Ureter (tissue), 1 donor: Measurements from ENCODE around the gene VCP. TPM values are rescaled to one million over a fixed set of nuclear protein-coding genes. Genes with fewer than 3 reads are reported as not detected.

Source experiments
- DNase-seq: peaks from one replicate; pipeline ENCODE4 v3.0.0-alpha.2; 2020; ENCODE audit warnings: low spot score
- total RNA-seq: library from RNA; stranded (reverse); gene quantifications from one replicate; pipeline ENCODE4 v1.2.4, GENCODE V29; 2023
- donor health status: DM: yes; HTN: yes; CAD: no.

Gene VCP
- total RNA-seq, 1 donor from 2014 or later: 217 TPM

- DNase-seq: no peak
Measured at GRCh38 chr9:35103660-35104191, 31.3 kb upstream of the VCP start.

DNA sequence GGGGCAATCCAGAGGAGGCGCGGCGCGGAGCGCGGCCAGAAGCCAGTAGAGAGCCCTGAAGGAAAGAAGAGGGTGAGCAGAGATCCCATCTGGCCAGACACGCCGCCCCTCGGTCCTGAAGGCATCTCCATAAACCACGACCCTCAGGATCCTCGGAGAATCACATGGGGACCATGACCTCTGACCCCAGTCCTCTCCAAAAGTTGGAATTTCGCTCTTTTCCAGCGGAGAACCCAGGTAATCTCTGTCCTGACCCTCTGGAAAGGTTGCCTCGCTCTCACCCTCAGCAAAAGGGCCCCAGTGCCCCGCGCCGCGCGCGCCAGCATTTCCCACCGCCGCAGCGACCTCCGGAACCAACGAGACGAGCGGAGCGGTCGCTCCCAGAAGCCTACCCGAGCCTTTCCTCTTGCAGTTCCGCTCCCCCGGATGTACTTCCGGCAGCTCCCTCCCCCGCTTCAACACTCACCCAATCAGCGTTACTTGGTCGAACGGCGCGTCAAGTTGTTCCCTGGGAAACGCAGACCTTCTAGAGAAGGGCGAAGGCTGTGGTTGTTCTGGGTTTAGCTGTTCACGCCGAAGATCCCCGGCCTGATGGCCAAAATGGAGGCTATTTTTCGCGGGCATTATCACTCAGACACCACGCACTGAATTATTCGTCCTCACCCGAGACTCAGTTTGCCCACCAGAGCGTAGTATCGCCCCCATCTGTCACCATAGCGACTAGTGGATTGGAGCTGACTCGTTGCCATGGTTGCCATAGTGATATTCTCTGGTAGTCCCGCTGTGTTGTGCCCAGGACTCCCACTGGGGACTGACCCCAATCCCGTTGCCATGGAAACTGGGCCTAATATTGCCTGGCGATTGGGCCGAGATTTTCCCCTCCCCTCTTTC lies 30.6 kb upstream of the VCP start, which contains the start of gene STOML2:
TSS of gene STOML2 (minus strand) at position 363 of the 891 bp plus-strand sequence. CDS start at position 326, 37 bp downstream.
- peak; percentile 95 for DNase-seq

GRCh38 chr9:35102465-35102768 lies 30.0 kb upstream of the VCP start:
- no peak for DNase-seq

GRCh38 chr9:35097573-35097972 lies 25.1 kb upstream of the VCP start:
- no peak for DNase-seq

GRCh38 chr9:35096035-35096849 lies 23.8 kb upstream of the VCP start, which contains the start of gene PIGO:
TSS of gene PIGO (minus strand) at chr9:35096591. CDS start at chr9:35095565, 1,026 bp downstream.
- DNase-seq: peak; percentile 90

DNA sequence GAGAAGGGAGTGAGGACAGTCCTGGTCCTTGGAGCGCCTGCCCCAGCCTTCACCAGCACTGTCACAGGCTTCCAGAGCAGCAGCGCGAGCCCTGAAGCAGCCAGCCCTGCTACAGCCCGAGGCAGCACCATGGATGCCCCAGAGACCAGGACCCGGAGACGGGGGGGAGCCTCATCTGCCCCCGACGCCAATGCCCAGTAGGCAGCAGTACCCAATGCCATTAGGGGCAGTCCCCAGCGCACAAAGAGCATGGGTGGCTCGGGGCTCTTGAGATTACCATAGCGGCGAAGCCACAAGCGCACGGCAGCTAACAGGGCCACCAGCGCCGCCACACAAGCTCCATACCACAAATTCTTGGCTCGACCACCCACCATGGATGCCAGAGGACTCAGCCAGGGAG lies 19.1 kb upstream of the VCP start:
- no peak for DNase-seq

GRCh38 chr9:35089434-35089833 lies 17.0 kb upstream of the VCP start:
- DNase-seq: no peak

GRCh38 chr9:35085078-35085477 lies 12.7 kb upstream of the VCP start:
- no peak for DNase-seq

DNA sequence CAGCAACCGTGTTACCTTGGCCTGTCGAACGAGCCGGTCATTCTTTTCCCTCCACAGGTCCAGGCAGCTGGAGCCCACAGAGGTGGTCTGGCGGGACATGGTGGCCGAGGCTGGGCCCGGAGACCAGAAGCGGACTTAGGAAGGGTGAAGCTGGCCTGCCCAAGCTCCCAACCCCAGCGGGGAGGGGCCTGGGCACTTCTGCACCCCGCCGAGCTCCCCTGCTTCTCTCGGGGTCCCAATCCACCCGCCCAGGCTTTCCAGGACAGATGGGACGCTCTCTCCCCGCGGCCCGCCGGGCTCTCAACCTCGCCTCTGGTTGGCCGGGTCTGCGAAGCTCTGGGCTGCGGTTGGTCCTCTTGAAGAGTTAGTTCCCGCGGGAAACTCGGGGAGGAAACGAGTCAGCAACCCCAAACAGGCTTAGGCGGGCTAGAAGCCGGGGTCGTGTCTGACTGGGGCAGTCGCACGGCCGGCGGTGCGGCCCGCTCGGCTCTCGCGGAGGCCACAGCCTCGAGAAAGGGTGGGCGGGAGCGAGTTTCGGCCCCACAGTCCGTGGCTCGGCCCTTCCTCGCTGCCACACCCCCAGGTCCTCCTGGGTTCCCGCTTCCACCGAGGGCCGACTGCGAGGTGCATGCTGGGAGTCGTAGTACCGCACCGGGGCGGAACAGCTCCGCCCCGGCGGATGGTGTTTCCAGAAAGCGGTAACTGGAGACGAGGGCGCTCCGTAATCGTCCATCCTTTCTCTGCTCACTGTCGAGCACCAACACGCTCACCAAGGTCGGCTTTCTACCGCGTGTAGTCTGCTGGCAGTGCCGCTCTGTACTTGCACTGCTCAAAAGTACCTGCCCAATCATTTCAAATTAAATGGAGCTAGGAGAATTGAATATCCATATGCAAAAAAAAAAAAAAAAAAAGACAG lies 7.3 kb upstream of the VCP start, which contains the start of gene FANCG:
TSS of gene FANCG (minus strand) at position 517 of the 916 bp plus-strand sequence. CDS start at position 99, 418 bp downstream.
- DNase-seq: peak; percentile 90

DNA sequence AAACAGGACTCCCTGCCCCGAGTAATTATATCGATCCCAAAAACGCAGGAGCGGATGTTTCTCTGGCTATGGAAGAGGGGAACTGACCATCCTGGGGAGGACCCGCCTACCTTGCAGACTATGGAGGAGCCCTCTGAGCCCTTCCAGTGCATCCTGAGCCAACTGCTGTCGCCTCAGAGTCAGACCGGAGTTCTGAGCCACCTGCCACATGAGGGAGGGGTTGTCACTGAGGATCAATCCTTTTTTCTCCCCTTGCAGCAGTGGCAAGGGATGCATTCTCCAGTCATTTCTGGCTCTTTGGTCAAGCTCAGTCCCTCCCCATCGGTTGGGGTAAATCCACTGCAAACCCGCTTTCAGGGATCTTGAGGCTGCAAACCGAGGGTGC lies 6.6 kb upstream of the VCP start:
- no peak for DNase-seq

- no peak for DNase-seq
Measured at GRCh38 chr9:35078066-35078465, 5.6 kb upstream of the VCP start.

- DNase-seq: no peak
Measured at GRCh38 chr9:35076848-35077247, 4.4 kb upstream of the VCP start.

DNA sequence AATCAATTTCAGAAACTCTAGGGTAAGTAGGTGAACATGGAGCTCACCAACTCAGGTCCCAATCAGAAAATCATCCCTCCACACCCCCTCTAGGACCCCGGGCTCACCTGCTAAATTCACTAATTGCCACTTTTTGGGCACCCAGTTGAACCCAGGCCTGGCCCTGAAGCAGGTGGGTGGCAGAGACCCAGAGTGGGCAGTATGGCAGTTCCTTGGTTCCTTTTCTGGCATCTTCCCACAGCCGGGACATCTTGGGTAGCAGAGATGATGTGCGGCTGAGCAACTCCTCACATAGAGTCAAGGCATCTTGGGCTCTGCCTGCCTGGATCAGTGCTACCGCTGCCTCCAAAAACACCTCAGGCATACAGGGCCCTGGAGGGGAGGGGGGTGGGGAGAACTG lies 2.9 kb upstream of the VCP start:
- no peak for DNase-seq

GRCh38 chr9:35074791-35075190 lies 2.4 kb upstream of the VCP start:
- DNase-seq: no peak

DNA sequence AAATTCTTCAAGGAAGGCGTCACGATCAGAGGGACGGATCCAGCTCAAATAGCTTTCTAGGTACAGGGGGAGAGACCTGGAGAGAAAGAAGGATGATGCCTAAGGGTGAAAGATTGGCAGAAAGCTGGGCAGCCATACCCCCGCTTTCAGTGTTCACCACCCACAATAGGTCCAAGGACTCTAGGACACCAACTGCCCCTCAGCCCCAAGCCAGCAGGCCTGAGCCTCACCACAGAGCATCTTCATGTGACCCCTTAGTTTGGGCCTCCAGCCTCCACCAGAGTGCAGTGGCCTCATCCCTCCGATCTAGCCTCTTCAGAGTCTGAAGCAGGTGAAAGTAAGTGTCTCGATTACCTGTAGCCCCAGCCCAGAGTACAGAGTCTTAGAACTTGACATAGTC lies 1.7 kb upstream of the VCP start:
- no peak for DNase-seq

GRCh38 chr9:35073279-35073612 lies 821 bp upstream of the VCP start:
- DNase-seq: no peak

GRCh38 chr9:35071814-35072460 lies 488 bp downstream of the VCP start:
- peak; percentile 81 for DNase-seq

DNA sequence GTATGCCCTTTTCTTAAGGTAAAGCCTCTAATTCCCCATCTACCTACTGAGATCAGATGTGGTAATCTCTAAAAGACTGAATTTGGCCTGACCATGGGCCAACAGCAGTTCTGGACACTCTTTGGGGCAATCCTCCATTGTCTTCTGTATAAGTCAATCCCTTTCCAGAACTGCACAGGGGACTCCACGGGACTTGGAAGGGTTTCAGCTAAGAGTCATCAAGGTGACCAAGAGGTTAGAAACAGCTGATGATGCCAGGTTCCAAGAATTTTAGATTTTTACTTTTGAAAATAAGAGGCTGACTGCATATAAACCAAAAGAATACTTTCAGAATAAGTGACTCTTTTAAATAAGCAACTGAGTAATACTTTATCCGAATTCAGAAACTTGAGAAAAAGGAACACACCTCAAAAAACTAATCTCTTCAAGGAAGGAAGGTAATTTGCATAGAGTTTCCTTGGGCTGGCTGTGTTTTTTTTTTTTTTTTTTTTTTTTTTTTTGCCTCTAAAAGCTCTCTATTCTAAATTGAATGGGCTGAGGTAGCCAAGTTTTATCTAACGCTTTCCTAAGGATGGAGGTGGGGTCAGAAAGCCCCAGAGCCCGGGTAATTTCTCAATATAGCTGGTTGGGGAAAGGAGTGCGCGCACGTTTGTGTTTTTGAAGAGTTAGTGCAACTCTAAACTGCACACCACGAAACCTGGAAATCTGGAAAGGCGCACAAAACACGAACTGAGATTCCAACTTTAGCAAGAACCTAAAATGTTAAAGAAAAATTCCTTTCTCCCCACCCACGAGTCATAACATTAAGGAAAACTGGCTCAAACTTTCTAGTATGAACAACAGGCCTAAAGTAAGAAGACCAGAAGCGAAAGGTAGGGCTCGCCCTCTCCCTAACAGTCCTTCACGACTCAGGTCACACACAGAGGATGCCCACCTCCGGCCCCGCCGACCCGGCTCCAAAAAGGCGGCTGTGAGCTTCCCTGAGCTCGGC lies 1.3 kb downstream of the VCP start:
- no peak for DNase-seq

- DNase-seq: no peak
Measured at GRCh38 chr9:35069020-35069419, 3.4 kb downstream of the VCP start.

DNA sequence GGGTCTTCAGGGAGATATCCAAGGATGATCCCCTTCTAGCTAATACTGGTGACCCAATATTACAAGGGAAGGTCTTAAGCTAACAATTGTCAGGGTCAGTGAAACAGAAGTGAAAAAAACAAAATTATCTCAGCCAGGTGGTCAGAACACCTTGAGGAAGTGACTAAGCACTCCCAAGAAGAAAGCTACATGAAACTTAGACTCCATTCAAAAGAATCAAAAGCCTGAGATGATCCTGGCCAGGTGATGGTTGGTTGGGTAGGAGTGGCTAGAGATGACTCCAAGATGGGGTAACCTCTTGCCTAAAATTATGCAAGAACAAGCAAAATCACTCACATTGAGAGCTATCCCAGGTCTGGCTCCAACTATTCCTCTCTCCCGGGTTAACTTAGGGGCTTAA lies 5.4 kb downstream of the VCP start:
- DNase-seq: no peak
